H9 (cell line): ENCODE data around the gene PLPP2. TPM values are rescaled to one million over a fixed set of nuclear protein-coding genes. Genes with fewer than 3 reads are reported as not detected.

ENCODE experiments used
- DNase-seq: peaks from one replicate; pipeline ENCODE4 v3.0.0-alpha.2; 2017
- H2AFZ ChIP-seq: one replicate; pipeline ENCODE4 v1.6.1; 2013; ENCODE audit warnings: mild to moderate bottlenecking, low read length, control low read depth, moderate library complexity
- H2AK5ac ChIP-seq: 2 replicates; pipeline ENCODE4 v1.6.1; 2013; ENCODE audit warnings: low read length, control low read depth, mixed read lengths; ENCODE audit not compliant: insufficient read length
- H2BK120ac ChIP-seq: one replicate; pipeline ENCODE4 v1.6.1; 2013; ENCODE audit warnings: low read depth, mild to moderate bottlenecking, low read length, control low read depth, inconsistent platforms; ENCODE audit not compliant: poor library complexity, severe bottlenecking
- H2BK12ac ChIP-seq: 2 replicates; pipeline ENCODE4 v1.6.1; 2013; ENCODE audit warnings: low read length, control low read depth, mixed read lengths, low read depth; ENCODE audit not compliant: insufficient read length
- H2BK15ac ChIP-seq: 2 replicates; pipeline ENCODE4 v1.6.1; 2013; ENCODE audit warnings: low read depth, low read length, control low read depth
- H2BK20ac ChIP-seq: one replicate; pipeline ENCODE4 v1.6.1; 2013; ENCODE audit warnings: low read depth, mild to moderate bottlenecking, low read length, control low read depth, inconsistent platforms; ENCODE audit not compliant: poor library complexity, severe bottlenecking
- H2BK5ac ChIP-seq: 2 replicates; pipeline ENCODE4 v1.6.1; 2013; ENCODE audit warnings: low read length, control low read depth, mixed read lengths; ENCODE audit not compliant: insufficient read length
- H3K14ac ChIP-seq: 2 replicates; pipeline ENCODE4 v1.6.1; 2013; ENCODE audit warnings: low read length, control low read depth; ENCODE audit not compliant: insufficient read depth
- H3K18ac ChIP-seq: 2 replicates; pipeline ENCODE4 v1.6.1; 2013; ENCODE audit warnings: low read depth, mild to moderate bottlenecking, mixed read lengths, low read length, control low read depth; ENCODE audit not compliant: insufficient read length
- H3K23ac ChIP-seq: 2 replicates; pipeline ENCODE4 v1.6.1; 2013; ENCODE audit warnings: low read length, control low read depth, mixed read lengths, low read depth; ENCODE audit not compliant: insufficient read length
- H3K23me2 ChIP-seq: 2 replicates; pipeline ENCODE4 v1.6.1; 2013; ENCODE audit warnings: low read depth, mild to moderate bottlenecking, mixed read lengths, low read length, control low read depth; ENCODE audit not compliant: insufficient read length, poor library complexity, severe bottlenecking
- H3K27ac ChIP-seq: 2 replicates; pipeline ENCODE4 v1.5.1; 2013; ENCODE audit warnings: low read length, control low read depth, mixed read lengths, low read depth; ENCODE audit not compliant: insufficient read length
- H3K27me3 ChIP-seq: 2 replicates; pipeline ENCODE4 v1.6.1; 2013; ENCODE audit warnings: low read length, control low read depth, inconsistent platforms; ENCODE audit not compliant: insufficient read depth
- H3K4ac ChIP-seq: 2 replicates; pipeline ENCODE4 v1.6.1; 2013; ENCODE audit warnings: low read depth, mild to moderate bottlenecking, control low read depth, inconsistent platforms, low read length, moderate library complexity
- H3K4me1 ChIP-seq: 2 replicates; pipeline ENCODE4 v1.6.1; 2013; ENCODE audit warnings: low read length, control low read depth, inconsistent platforms; ENCODE audit not compliant: insufficient read depth
- H3K4me2 ChIP-seq: 2 replicates; pipeline ENCODE4 v1.6.1; 2013; ENCODE audit warnings: low read length, control low read depth, mixed read lengths; ENCODE audit not compliant: insufficient read length, insufficient read depth
- H3K56ac ChIP-seq: 2 replicates; pipeline ENCODE4 v1.6.1; 2013; ENCODE audit warnings: low read depth, mild to moderate bottlenecking, mixed read lengths, low read length, control low read depth; ENCODE audit not compliant: insufficient read length
- H3K79me1 ChIP-seq: 2 replicates; pipeline ENCODE4 v1.6.1; 2013; ENCODE audit warnings: low read depth, mild to moderate bottlenecking, moderate library complexity, low read length, control low read depth, inconsistent platforms; ENCODE audit not compliant: insufficient read depth, poor library complexity, severe bottlenecking
- H3K79me2 ChIP-seq: 2 replicates; pipeline ENCODE4 v1.6.1; 2013; ENCODE audit warnings: low read length, control low read depth, inconsistent platforms; ENCODE audit not compliant: insufficient read depth
- H3K9ac ChIP-seq: 2 replicates; pipeline ENCODE4 v1.6.1; 2013; ENCODE audit warnings: low read length, control low read depth, mixed read lengths; ENCODE audit not compliant: insufficient read length; ENCODE audit errors: extremely low read depth
- H3K9me3 ChIP-seq: one replicate; pipeline ENCODE4 v1.6.1; 2013; ENCODE audit warnings: low read depth, low read length, inconsistent platforms; ENCODE audit not compliant: control insufficient read depth
- H3T11ph ChIP-seq: one replicate; pipeline ENCODE4 v1.6.1; 2013; ENCODE audit warnings: mild to moderate bottlenecking, low read length, control low read depth, inconsistent platforms
- H4K20me1 ChIP-seq: one replicate; pipeline ENCODE4 v1.6.1; 2013; ENCODE audit not compliant: control insufficient read depth, insufficient read length, insufficient read depth
- H4K5ac ChIP-seq: 2 replicates; pipeline ENCODE4 v1.6.1; 2013; ENCODE audit warnings: low read depth, mild to moderate bottlenecking, mixed read lengths, low read length, control low read depth; ENCODE audit not compliant: insufficient read length
- H4K8ac ChIP-seq: replicated peaks from 2 replicates; pipeline ENCODE4 v1.6.1; 2013; ENCODE audit warnings: low read length, control low read depth, mixed read lengths, low read depth; ENCODE audit not compliant: insufficient read length
- H4K91ac ChIP-seq: 2 replicates; pipeline ENCODE4 v1.6.1; 2013; ENCODE audit warnings: low read depth, mild to moderate bottlenecking, moderate library complexity, mixed read lengths, low read length, control low read depth; ENCODE audit not compliant: insufficient read length
- H3K27ac Mint-ChIP-seq, 3 experiments: 2 replicates in 2 of 3; 3 replicates in 1 of 3; pipeline ENCODE4 v1.8.0; 2020 to 2021; ENCODE audit warnings: mixed read lengths in 3 of 3, mild to moderate bottlenecking in 1 of 3, moderate library complexity in 1 of 3
- H3K27me3 Mint-ChIP-seq: 2 replicates; pipeline ENCODE4 v1.8.0; 2021; ENCODE audit warnings: low read depth, mild to moderate bottlenecking, moderate library complexity, mixed read lengths
- H3K36me3 Mint-ChIP-seq, 3 experiments: 2 replicates in 2 of 3; 3 replicates in 1 of 3; pipeline ENCODE4 v1.8.0; 2020 to 2021; ENCODE audit warnings: low read depth in 3 of 3, mixed read lengths in 3 of 3; ENCODE audit not compliant: insufficient read depth in 1 of 3
- H3K4me1 Mint-ChIP-seq, 2 experiments: 2 replicates each; pipeline ENCODE4 v1.8.0; 2020; ENCODE audit warnings: mixed read lengths in 2 of 2
- H3K4me3 Mint-ChIP-seq, 2 experiments: 2 replicates in 1 of 2; 3 replicates in 1 of 2; pipeline ENCODE4 v1.8.0; 2020 to 2021; ENCODE audit warnings: mild to moderate bottlenecking in 2 of 2, mixed read lengths in 2 of 2, moderate library complexity in 1 of 2
- H3K9me3 Mint-ChIP-seq, 2 experiments: 2 replicates in 1 of 2; 3 replicates in 1 of 2; pipeline ENCODE4 v1.8.0; 2020; ENCODE audit warnings: mild to moderate bottlenecking in 2 of 2, mixed read lengths in 2 of 2, moderate library complexity in 1 of 2
- CTCF ChIP-seq: fragments of 200-600 bp; sonication (generic); conservative IDR thresholded peaks from 3 replicates; pipeline ENCODE4 v1.8.0; 2021; ENCODE audit warnings: antibody characterized with exemption, mild to moderate bottlenecking
- WGBS: extraction: QIAGEN DNeasy Blood & Tissue Kit; methylation state at CpG from one replicate; pipeline ENCODE4 v1.1.7; 2013; ENCODE audit warnings: missing lambda C conversion rate, low lambda C conversion rate, mixed read lengths; ENCODE audit not compliant: insufficient read length; ENCODE audit errors: extremely low coverage; 5-methylcytosine and 5-hydroxymethylcytosine counted together
- total RNA-seq: library from RNA; stranded (reverse); gene quantifications from 2 replicates; pipeline ENCODE4 v1.2.1, GENCODE V29; 2021

PLPP2 gene
- total RNA-seq, 1 experiment from 2014 or later = 143 TPM

- Mint-ChIP-seq H3K27me3 (no peaks in the 10 kb centered on the region), H3K4me1 (peaks cover 14 to 29% of the 10 kb centered on the region in 2 experiments), H3K4me3 (no peak overlapping the region), H3K36me3 (peaks cover 15 to 69% (median 41%) of the 10 kb centered on the region in 3 experiments), H3K27ac (peak overlapping the region in 1 of 3 experiments; percentile 59; a peak in 1 of 7 replicates), H3K9me3 (peaks cover 0 to 2% of the 10 kb centered on the region in 2 experiments; a peak in 2 of 5 replicates)
- Histone ChIP-seq H3K4ac (no peak overlapping the region), H4K5ac (no peak overlapping the region), H3K23me2 (no peaks in the 10 kb centered on the region), H4K20me1 (no peaks in the 10 kb centered on the region), H2BK12ac (no peak overlapping the region), H3K9me3 (no peaks in the 10 kb centered on the region), H2BK20ac (no peak overlapping the region), H3K79me2 (no peaks in the 10 kb centered on the region), H3K18ac (no peak overlapping the region), H2AK5ac (no peak overlapping the region), H3K27me3 (no peaks in the 10 kb centered on the region), H3K27ac (no peak overlapping the region), H2BK5ac (no peak overlapping the region), H3K4me2 (no peak overlapping the region), H3K56ac (no peak overlapping the region), H3K79me1 (no peaks in the 10 kb centered on the region), H3K14ac (no peak overlapping the region), H3K9ac (no peak overlapping the region), H4K8ac (no peak overlapping the region), H3K4me1 (peaks cover 5% of the 10 kb centered on the region), H2BK15ac (no peak overlapping the region), H3T11ph (no peak overlapping the region), H2AFZ (no peak overlapping the region), H2BK120ac (no peak overlapping the region), H4K91ac (no peak overlapping the region), H3K23ac (no peak overlapping the region)
- DNase-seq = no peak
- TF ChIP-seq CTCF = no peak
- no CpG with 5 or more reads among the region's 16 CpGs for WGBS
Observed at GRCh38 chr19:281156-281853, 9.9 kb downstream of the PLPP2 start.
